HG03103 (cell line): ENCODE data around the gene MYO18A.
"Not testable (repeated sequence)": the region's sequence is repeated elsewhere in the genome, so short reads cannot be mapped to it uniquely, and the experiment has no call there.

Source experiments
- ATAC-seq: cut with Tn5 transposase; IDR thresholded peaks from one replicate; pipeline ENCODE4 v1.9.1; 2021; ENCODE audit warnings: low read depth; ENCODE audit not compliant: unreplicated experiment

Gene MYO18A

DNA sequence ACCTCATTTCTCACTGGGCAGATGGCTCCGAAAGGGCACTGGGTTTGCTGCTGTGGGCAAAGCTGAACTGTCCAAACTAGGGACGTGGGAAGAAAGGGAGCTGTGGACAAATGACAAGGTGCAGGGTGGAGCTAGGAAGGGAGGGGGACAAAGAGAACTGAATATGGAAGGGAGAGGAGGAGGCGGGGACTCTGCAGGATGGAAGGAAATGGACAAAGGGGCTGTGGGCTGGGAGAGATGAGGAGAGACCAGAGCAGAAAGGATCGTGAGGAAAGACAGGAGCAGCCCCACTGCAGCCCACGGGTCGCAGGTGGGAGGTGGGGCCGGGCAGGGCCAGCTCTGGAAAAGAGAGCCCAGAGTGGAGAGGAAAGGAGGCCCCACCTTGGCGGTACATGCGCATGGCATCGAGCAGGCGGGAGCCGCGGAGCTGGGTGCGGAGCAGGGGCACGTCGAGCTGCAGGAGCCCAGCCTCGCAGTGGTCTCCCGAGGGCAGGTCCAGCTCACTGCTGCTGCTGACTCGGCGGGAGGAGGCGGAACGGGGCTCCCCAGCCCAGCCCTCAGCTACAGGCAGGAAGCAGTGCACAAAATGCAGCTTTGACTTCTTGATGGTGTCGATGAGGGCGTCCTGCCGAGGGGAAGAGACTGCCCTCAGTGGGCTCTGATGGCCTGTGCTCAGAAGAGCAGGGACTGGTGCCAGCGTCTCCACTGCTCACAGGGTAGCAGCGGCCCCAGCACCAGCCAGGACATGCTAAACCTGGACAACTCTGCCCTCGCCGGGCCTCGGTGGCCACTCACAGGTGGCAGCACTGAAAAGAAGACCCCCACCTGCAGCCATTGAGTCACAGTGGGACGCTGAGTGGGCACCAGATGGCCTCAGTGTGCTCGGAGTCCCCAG is 70.5 kb downstream of the MYO18A start:
- no peak for ATAC-seq

DNA sequence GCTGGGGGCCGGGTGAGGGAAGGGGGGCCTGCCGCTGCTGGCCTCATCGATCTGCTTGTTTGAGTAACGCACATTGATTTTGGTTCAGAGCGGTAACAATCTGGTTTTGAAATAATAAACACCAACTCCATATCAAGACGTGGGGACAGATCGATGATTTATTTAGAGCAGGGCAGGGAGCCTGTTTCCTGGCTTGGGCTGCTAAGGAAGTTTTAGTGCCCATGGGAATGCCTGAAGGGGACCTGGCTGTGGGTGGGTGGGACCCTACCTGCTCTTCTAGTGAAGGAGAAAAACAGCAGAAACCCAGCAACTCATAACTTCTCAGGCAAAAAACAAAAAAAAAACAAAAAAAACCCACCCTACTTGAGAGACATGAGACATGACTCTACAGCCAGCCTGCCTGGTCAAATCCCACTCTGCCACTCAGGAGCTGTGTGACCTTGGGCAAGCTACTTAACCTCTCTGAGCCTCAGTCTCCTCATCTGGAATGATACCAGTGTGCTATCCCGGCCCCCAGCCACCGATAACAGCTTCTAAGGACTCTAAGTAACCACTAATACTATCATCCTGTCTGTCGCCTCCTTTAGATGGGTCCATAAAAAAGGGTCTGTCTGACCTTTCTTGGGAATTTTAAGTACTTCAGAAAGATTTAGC is 71.2 kb downstream of the MYO18A start:
- no peak for ATAC-seq

- ATAC-seq, result no peak
Measured at GRCh38 chr17:29107933-29108822, 72.0 kb downstream of the MYO18A start.

DNA sequence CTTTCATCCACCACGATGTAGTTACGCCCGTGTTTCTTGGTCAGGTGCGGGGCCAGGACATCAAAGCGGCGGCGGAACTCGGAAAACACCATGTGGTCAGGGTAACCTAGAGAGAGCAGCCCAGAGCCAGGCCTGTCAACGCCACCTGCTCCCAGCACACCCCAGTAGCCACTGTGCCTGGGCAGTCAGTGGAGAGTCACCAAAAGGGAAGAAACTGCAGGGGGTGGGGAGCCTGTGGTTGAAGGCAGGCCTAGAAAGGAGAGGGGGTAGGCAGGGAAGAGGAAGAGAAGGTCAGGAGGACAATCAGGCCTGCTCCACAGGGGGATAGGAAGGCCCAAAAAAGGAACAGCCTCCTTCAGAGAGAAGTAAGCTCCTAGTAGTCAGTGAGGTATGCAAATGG is 73.1 kb downstream of the MYO18A start:
- no peak for ATAC-seq

DNA sequence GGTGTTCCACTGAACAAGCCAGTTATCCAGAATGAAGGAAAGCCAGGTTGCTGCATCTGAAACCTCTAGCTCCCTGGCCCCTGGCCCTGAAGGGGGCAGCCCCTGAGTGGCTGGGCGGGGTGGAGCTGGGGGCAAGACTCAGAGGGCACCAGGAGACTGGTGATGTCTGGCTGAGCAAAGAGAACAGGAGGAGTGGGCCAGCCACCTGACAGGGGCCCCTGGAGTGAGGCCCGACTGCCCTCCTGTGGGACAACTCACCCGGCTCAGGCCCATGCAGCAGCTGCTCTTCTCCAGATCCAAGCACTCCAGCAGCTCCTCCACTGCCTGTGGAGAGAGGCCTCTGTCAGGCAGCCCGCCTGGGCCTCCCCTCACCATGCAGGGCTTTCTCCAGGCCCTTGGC is 76.9 kb downstream of the MYO18A start:
- ATAC-seq, result no peak

- ATAC-seq, result no peak
Measured at GRCh38 chr17:29102741-29103181, 77.4 kb downstream of the MYO18A start.

DNA sequence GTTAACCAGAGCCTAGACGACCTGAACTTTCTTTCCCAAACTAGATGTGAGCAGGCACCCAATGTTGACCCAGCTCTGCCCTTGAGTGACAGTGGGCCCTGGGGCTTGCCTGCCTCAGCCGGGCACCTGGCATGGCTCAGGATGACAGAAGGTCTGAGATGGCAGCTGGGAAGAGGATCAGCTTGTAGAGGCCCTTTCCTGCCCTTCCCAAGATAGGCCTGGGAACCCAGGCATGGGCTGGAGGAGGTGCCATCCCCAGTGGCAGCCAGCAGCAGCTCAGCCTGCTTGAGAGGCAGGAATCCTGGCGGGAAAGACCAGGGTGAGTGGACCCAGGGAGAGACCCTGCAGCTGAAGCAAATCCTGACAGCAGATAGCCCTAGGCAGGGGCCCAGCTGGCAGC is 78.2 kb downstream of the MYO18A start:
- no peak for ATAC-seq

- ATAC-seq, result no peak
Measured at GRCh38 chr17:29100296-29100695, 79.9 kb downstream of the MYO18A start.

DNA sequence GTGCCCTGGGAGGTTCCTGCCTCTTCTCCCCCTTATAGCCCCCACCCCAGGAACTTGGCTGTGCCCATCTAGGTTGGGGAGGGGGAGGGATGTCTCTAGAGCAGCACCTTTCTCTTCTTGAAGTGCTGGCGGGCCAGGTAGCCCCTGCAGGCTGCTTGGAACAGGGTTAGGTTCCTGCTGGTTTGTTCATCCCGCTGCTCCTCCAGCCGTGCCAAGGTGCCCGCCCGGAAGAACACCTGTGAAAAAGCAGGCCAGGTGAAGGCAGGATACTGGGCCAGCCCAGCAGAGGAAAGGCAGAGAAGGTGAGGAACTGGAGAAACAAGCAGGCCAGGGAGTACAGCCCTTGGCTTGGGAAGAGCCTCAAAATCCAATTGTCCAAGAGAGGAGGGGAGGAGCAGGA is 80.7 kb downstream of the MYO18A start:
- no peak for ATAC-seq

DNA sequence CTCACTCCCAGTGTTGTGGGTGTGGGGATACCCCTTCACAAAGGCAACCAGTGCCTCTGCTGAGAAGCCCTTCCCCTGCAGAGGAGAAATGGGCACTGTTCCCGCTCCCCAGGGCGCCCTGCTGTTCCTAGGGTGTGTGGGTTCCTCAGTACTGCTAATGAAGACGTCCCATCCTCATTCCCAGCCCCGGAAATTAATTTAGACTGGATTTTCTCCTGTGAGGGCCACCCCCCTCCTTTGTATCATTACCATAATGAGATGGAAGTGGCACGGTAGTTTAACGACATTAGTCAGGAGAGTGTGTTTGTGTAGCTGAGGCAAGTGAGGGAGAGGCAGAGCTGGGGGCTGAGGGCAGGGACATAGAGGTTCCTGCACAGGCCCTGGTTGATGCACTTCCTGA is 84.1 kb downstream of the MYO18A start:
- ATAC-seq, result no peak

DNA sequence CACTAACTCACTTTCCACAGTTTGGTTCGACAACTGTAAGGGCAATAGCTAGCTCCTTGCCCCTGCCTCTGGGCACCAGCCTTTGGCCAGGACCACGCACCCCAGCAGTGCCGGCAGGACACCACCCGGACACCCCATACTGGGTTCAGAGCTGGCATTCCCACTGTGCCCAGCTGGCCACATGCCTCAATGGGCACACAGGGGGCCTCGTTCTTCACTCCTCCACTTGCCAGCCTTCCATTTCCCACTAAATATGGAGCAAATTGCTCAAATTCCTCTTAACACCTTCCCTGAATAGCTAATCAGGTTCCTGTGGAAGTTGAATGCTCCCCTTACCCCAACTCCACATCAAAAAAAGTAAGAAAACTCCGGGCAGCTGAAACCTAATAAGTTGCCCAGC is 84.8 kb downstream of the MYO18A start:
- ATAC-seq, result no peak

- ATAC-seq, result no peak
Measured at GRCh38 chr17:29094101-29094708, 86.0 kb downstream of the MYO18A start.

- ATAC-seq, result no peak
Measured at GRCh38 chr17:29093090-29093871, 86.9 kb downstream of the MYO18A start.

- ATAC-seq, result no peak
Measured at GRCh38 chr17:29091606-29092289, 88.5 kb downstream of the MYO18A start.

DNA sequence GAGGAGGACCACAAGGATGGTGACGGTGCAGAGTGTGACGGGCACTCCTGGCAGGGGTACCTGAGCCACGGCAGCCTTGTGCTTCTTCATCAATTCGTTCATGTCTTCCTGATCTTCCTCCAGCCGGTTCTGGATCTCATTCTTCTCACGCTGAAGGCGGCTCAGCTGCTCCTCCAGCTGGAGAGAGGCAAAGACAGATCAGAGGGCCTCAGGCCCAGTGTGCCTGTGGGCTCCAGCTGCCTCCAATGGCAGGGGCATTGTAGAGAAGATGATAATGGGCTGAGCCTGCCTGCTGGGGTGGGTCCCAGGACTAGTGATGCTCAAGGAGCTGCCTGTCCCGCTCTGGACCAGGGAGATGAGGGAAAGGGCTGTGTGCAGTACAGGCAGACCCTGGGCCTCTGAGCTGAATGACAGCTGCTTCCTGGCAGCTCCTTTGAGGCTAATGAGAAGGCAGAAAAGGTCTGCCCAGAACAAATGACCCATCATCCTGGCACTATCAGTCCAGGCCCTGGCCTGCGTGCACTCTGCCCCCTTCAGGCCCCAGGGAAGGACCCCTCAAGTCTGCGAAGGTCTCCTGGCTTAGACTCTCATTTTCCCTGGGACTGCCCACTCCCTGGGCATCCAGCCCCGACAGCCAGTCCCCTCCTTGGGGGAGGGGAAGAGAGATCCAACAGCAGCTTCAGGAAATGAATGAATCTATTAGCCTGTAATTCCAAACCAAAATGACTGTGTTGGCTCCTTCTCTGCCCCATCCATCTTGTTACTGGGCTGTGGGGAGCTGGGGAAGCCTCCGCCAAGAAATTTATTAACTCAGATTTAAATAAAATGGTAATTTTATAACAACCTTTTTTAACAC is 89.2 kb downstream of the MYO18A start:
- no peak for ATAC-seq

GRCh38 chr17:29090108-29090507 is 90.1 kb downstream of the MYO18A start:
- no peak for ATAC-seq

DNA sequence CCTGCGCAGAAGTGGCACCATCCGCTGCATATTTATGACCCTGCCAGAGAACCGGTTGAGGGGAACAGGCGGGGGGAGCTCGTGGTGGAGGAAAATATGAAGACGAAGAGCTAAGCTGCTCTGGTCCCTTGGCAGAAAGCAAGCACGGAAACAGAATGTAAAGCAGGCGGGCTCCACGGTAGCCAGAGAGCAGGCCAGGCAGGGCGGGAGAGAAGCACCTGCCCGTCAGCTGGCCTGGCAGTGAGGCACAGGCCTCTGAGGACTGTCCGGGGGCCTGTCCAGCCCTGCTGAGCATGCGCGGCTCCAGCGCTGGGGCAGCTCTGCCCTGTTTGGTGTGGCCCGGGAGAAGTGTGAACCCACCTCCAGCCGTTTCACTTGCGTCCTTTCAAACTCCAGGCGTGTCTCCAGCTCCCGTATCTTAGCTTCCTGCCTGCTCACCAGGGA is 90.6 kb downstream of the MYO18A start:
- ATAC-seq, result no peak

- not testable (repeated sequence) for ATAC-seq
Measured at GRCh38 chr17:29088782-29089181, 91.4 kb downstream of the MYO18A start.
